Astrocyte of the spinal cord (primary cell): ENCODE data around the gene ARHGAP22.

ENCODE experiments used
- DNase-seq: peaks from one replicate; pipeline ENCODE4 v3.0.0; 2011; ENCODE audit warnings: low read depth, low spot score
- H3K4me3 ChIP-seq: 2 replicates; pipeline ENCODE4 v1.5.1; 2011; ENCODE audit warnings: low read depth, mild to moderate bottlenecking, low read length, moderate library complexity
- CTCF ChIP-seq: IDR thresholded peaks from 2 replicates; pipeline ENCODE4 v1.5.1; 2012; ENCODE audit warnings: low read depth, mild to moderate bottlenecking, low read length, inconsistent platforms
- in situ Hi-C: cut with HindIII; loops from 2 replicates; pipeline ENCODE4 v1.10.0; 2017; ENCODE audit warnings: low sequenced_read_pairs

The ARHGAP22 gene

GRCh38 chr10:48468866-48469511 is 135.9 kb downstream of the ARHGAP22 start:
- TF ChIP-seq CTCF: no peak
- H3K4me3 ChIP-seq: no peak overlapping the region
- no peak for DNase-seq
- in situ Hi-C loops: no loop called here

- in situ Hi-C loops: no loop called here
- TF ChIP-seq CTCF: no peak
- H3K4me3 ChIP-seq: no peak overlapping the region
- no peak for DNase-seq
These were observed 136.6 kb downstream of the ARHGAP22 start for GRCh38 chr10:48468130-48468790.

GRCh38 chr10:48467669-48468068 is 137.2 kb downstream of the ARHGAP22 start:
- no peak overlapping the region for H3K4me3 ChIP-seq
- DNase-seq: no peak
- in situ Hi-C loops: no loop called here
- no peak for TF ChIP-seq CTCF

GRCh38 chr10:48466611-48467240 is 138.1 kb downstream of the ARHGAP22 start:
- in situ Hi-C loops: no loop called here
- DNase-seq: no peak
- TF ChIP-seq CTCF: no peak
- no peak overlapping the region for H3K4me3 ChIP-seq

GRCh38 chr10:48465860-48466521 is 138.9 kb downstream of the ARHGAP22 start:
- TF ChIP-seq CTCF: no peak
- in situ Hi-C loops: no loop called here
- H3K4me3 ChIP-seq: no peak overlapping the region
- DNase-seq: no peak

GRCh38 chr10:48464871-48465736 is 139.8 kb downstream of the ARHGAP22 start:
- no peak for DNase-seq
- in situ Hi-C loops: no loop called here
- H3K4me3 ChIP-seq: no peak overlapping the region
- TF ChIP-seq CTCF: no peak
